ENCODE measurements around the gene LCNL1.

GRCh38 chr9:137019891-137020683 is 37.3 kb downstream of the LCNL1 start:
- no peak for TF ChIP-seq POLR2AphosphoS5 (IDR thresholded peaks at IDR 0.05)
- no peak for TF ChIP-seq CTCF (IDR thresholded peaks at IDR 0.05)
